ENCODE results near the gene TRABD2B. TPM values are rescaled to one million over a fixed set of nuclear protein-coding genes. Genes with fewer than 3 reads are reported as not detected.

Gene TRABD2B
- total and polyA plus RNA-seq, 2 donors (not counting 3 experiments of a cell fraction or from before 2014, with no cell fraction given): not detected

DNA sequence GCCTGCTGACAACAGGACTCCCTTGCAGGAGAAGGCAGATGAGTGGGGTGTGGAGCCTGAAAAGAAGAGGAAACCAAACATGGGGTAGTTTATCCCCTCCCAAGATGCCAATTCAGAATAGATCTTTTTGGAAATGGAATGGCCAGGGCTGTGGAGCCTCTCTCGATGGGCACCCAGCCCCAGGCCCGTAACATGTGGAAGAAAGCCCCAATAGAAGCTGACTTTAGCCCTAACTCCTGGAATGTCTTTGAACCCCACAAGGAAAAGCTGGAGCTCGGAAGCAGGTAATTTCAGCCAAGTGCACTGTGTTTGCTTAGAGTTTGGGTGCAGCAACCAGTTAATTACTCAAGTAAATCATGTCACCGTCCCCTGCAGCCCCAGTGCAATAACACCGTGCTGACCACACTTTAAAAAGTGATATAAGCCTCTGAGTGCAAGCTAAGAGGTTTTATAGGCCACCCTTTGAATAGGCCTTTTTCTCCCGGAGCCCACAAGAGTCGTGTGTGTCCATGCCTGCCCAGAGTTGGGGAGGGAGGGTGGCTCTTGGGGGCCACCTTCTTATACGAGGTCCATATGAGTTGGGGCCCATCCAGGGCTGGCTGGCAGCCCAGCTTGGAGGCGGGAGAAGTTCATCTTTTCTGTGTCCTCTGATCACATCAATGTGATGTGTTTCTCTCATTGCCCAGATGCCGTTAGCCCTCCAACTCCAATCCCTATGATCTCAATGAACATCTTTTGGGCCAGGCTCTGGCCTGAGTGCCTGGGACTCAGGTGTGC is 153.2 kb downstream of the TRABD2B start:
- Histone ChIP-seq H3K4me3 (replicated peaks in 1 of 3; ENCODE audit: insufficient read depth in 1 of 3, low read depth in 1 of 3, low read length in 3 of 3) (no peak overlapping the region), H3K27ac (ENCODE audit: insufficient read depth, low read depth, low read length) (no peak overlapping the region), H3K27me3 (ENCODE audit: control insufficient read depth in 2 of 2, insufficient read depth in 2 of 2, low read length in 2 of 2) (no peaks in the 10 kb centered on the region), H3K9ac (replicated peaks; ENCODE audit: extremely low read depth, insufficient read depth, low read length) (no peak overlapping the region), H4K20me1 (replicated peaks; ENCODE audit: control insufficient read depth, extremely low read depth, insufficient read depth, low read length) (no peaks in the 10 kb centered on the region), H3K4me2 (ENCODE audit: insufficient read depth, low read length) (no peak overlapping the region), H3K79me2 (ENCODE audit: control insufficient read depth, insufficient read depth, low read length) (no peaks in the 10 kb centered on the region), H2AFZ (ENCODE audit: low read depth, low read length) (no peak overlapping the region), H3K9me1 (replicated peaks; ENCODE audit: control insufficient read depth, extremely low read depth, insufficient read depth, low read length) (no peaks in the 10 kb centered on the region), H3K36me3 (ENCODE audit: control insufficient read depth in 2 of 2, extremely low read depth in 1 of 2, insufficient read depth in 2 of 2, low read length in 2 of 2) (no peaks in the 10 kb centered on the region), H3K4me1 (ENCODE audit: control insufficient read depth, extremely low read depth, insufficient read depth, low read length) (no peaks in the 10 kb centered on the region), H3K9me3 (replicated peaks; ENCODE audit: control insufficient read depth, insufficient read depth, low read length) (no peaks in the 10 kb centered on the region)
- no peak for DNase-seq (ENCODE audit: low read depth, low spot score)
- CTCF ChIA-PET: no interaction called here
- no peak for TF ChIP-seq GATA2 (IDR thresholded peaks at IDR 0.05; ENCODE audit: insufficient read depth, insufficient read length, low read depth, low read length)
- TF ChIP-seq POLR2A (IDR thresholded peaks at IDR 0.05; ENCODE audit: low read depth, low read length): no peak
- TF ChIP-seq FOS (IDR thresholded peaks at IDR 0.05; ENCODE audit: borderline replicate concordance, insufficient read depth, low read length): no peak
- no peak for TF ChIP-seq JUN (IDR thresholded peaks at IDR 0.05; ENCODE audit: borderline replicate concordance, insufficient read depth, insufficient read length, low read depth)
- TF ChIP-seq MYC (IDR thresholded peaks at IDR 0.05; ENCODE audit: low read depth, low read length): no peak
- no peak for TF ChIP-seq EZH2 (IDR thresholded peaks at IDR 0.05; ENCODE audit: borderline replicate concordance, low read depth, low read length, severe bottlenecking)
- TF ChIP-seq MAX (IDR thresholded peaks at IDR 0.05; ENCODE audit: insufficient read depth, insufficient read length): no peak
- TF ChIP-seq POLR2AphosphoS5 (IDR thresholded peaks at IDR 0.05; ENCODE audit: insufficient read depth, low read depth, low read length): no peak
- TF ChIP-seq, protein P1, sequence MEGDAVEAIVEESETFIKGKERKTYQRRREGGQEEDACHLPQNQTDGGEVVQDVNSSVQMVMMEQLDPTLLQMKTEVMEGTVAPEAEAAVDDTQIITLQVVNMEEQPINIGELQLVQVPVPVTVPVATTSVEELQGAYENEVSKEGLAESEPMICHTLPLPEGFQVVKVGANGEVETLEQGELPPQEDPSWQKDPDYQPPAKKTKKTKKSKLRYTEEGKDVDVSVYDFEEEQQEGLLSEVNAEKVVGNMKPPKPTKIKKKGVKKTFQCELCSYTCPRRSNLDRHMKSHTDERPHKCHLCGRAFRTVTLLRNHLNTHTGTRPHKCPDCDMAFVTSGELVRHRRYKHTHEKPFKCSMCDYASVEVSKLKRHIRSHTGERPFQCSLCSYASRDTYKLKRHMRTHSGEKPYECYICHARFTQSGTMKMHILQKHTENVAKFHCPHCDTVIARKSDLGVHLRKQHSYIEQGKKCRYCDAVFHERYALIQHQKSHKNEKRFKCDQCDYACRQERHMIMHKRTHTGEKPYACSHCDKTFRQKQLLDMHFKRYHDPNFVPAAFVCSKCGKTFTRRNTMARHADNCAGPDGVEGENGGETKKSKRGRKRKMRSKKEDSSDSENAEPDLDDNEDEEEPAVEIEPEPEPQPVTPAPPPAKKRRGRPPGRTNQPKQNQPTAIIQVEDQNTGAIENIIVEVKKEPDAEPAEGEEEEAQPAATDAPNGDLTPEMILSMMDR (IDR thresholded peaks at IDR 0.05; ENCODE audit: extremely low read depth in 1 of 2, insufficient read depth in 1 of 2, low read depth in 1 of 2, low read length in 2 of 2): no peak
- dilution Hi-C loops (cut with MboI; ENCODE audit: extremely low pct_ligation_motif_present, low sequenced_read_pairs) (no loop called here), intact Hi-C loops (cut with micrococcal nuclease) (no loop called here)
- BruUV-seq (replicated peaks): no TSS peak
- no peak for FAIRE-seq
- POLR2A ChIA-PET: no interaction called here
